ENCODE measurements around the gene CCDC124.

- TF ChIP-seq CTCF (IDR thresholded peaks at IDR 0.05) (no peak), POLR2A (IDR thresholded peaks at IDR 0.05) (no peak)
These were observed 24.5 kb downstream of the CCDC124 start for GRCh38 chr19:17957149-17957849.
